Testis (tissue), 3 donors: ENCODE data around the gene CDH1. TPM values are rescaled to one million over a fixed set of nuclear protein-coding genes. Genes with fewer than 3 reads are reported as not detected.

Experiments
- DNase-seq: peaks from one replicate; pipeline ENCODE4 v3.0.0-alpha.2; 2019
- H3K27ac ChIP-seq, 2 donors: fragments of 200-600 bp; sonication (generic); one replicate each; pipeline ENCODE4 v1.5.1; 2019
- H3K27me3 ChIP-seq: fragments of 200-600 bp; sonication (generic); one replicate; pipeline ENCODE4 v1.5.1; 2019
- H3K36me3 ChIP-seq: fragments of 200-600 bp; sonication (generic); one replicate; pipeline ENCODE4 v1.5.1; 2017; ENCODE audit warnings: low read depth; ENCODE audit errors: missing control alignments
- H3K4me1 ChIP-seq: fragments of 200-600 bp; sonication (generic); one replicate; pipeline ENCODE4 v1.5.1; 2019
- H3K4me3 ChIP-seq, 2 donors: fragments of 200-600 bp; sonication (generic); one replicate each; pipeline ENCODE4 v1.5.1; 2017 to 2019
- H3K9me3 ChIP-seq: fragments of 200-600 bp; sonication (generic); one replicate; pipeline ENCODE4 v1.5.1; 2017
- POLR2A ChIP-seq: fragments of 450-650 bp; IDR thresholded peaks from one replicate; pipeline ENCODE4 v1.6.1; 2017; ENCODE audit warnings: antibody characterized with exemption, mild to moderate bottlenecking, moderate library complexity
- WGBS, 2 donors: methylation state at CpG; one replicate each; pipeline ENCODE4 v1.1.5; 2018; 5-methylcytosine and 5-hydroxymethylcytosine counted together
- intact Hi-C: fragments of 100-400 bp; cut with DNase I; formaldehyde crosslinking; loops from one replicate; pipeline ENCODE4 v1.15.1; 2023; ENCODE audit warnings: low total_unique reads
- polyA plus RNA-seq: library from polyadenylated mRNA; stranded (reverse); fragments of 350-450 nt; fragmentation: Illumina TruSeq; extraction: RNeasy Lipid Tissue Mini Kit (QIAGEN cat#74804); gene quantifications from one replicate; pipeline ENCODE4 v1.2.3, GENCODE V29; 2014; ENCODE audit warnings: low read depth, low replicate concordance; ENCODE audit not compliant: insufficient read depth
- total RNA-seq, 2 donors: library from RNA; depleted of rRNA; stranded (reverse); fragments of >200 nt; gene quantifications; one replicate each; pipeline ENCODE4 v1.2.3, GENCODE V29; 2016
- TF ChIP-seq, protein P1 (sequence below), 3 experiments: fragments of 450-650 bp in 2 of 3; fragments of 200-600 bp in 1 of 3; sonication (generic) in 1 of 3; IDR thresholded peaks; one replicate each; pipeline ENCODE4 v1.5.1; 2016 to 2019; ENCODE audit warnings: antibody characterized with exemption in 3 of 3, mild to moderate bottlenecking in 2 of 3, moderate library complexity in 1 of 3

CDH1 gene
- total and polyA plus RNA-seq, 3 donors from 2014 or later = 0.94 to 5.5 (median 2.1) TPM

- intact Hi-C loops = no loop called here
- Histone ChIP-seq H3K36me3 (no peaks in the 10 kb centered on the region), H3K27me3 (no peaks in the 10 kb centered on the region), H3K4me1 (no peaks in the 10 kb centered on the region), H3K9me3 (no peaks in the 10 kb centered on the region), H3K4me3 (no peak overlapping the region), H3K27ac (no peak overlapping the region)
- DNase-seq = no peak
- TF ChIP-seq, protein P1, sequence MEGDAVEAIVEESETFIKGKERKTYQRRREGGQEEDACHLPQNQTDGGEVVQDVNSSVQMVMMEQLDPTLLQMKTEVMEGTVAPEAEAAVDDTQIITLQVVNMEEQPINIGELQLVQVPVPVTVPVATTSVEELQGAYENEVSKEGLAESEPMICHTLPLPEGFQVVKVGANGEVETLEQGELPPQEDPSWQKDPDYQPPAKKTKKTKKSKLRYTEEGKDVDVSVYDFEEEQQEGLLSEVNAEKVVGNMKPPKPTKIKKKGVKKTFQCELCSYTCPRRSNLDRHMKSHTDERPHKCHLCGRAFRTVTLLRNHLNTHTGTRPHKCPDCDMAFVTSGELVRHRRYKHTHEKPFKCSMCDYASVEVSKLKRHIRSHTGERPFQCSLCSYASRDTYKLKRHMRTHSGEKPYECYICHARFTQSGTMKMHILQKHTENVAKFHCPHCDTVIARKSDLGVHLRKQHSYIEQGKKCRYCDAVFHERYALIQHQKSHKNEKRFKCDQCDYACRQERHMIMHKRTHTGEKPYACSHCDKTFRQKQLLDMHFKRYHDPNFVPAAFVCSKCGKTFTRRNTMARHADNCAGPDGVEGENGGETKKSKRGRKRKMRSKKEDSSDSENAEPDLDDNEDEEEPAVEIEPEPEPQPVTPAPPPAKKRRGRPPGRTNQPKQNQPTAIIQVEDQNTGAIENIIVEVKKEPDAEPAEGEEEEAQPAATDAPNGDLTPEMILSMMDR (IDR thresholded peaks at IDR 0.05) = no peak
- TF ChIP-seq POLR2A = no peak
- WGBS, 2 donors = 83 to 85% methylated on average over 4 of the region's 4 CpGs
Measured at GRCh38 chr16:68779891-68780290, 42.8 kb downstream of the CDH1 start.

GRCh38 chr16:68781784-68782183 lies 44.7 kb downstream of the CDH1 start:
- 50 to 62% methylated on average over 1 of the region's 1 CpG for WGBS, 2 donors
- Histone ChIP-seq H3K4me1 (no peaks in the 10 kb centered on the region), H3K27ac (no peak overlapping the region)

DNA sequence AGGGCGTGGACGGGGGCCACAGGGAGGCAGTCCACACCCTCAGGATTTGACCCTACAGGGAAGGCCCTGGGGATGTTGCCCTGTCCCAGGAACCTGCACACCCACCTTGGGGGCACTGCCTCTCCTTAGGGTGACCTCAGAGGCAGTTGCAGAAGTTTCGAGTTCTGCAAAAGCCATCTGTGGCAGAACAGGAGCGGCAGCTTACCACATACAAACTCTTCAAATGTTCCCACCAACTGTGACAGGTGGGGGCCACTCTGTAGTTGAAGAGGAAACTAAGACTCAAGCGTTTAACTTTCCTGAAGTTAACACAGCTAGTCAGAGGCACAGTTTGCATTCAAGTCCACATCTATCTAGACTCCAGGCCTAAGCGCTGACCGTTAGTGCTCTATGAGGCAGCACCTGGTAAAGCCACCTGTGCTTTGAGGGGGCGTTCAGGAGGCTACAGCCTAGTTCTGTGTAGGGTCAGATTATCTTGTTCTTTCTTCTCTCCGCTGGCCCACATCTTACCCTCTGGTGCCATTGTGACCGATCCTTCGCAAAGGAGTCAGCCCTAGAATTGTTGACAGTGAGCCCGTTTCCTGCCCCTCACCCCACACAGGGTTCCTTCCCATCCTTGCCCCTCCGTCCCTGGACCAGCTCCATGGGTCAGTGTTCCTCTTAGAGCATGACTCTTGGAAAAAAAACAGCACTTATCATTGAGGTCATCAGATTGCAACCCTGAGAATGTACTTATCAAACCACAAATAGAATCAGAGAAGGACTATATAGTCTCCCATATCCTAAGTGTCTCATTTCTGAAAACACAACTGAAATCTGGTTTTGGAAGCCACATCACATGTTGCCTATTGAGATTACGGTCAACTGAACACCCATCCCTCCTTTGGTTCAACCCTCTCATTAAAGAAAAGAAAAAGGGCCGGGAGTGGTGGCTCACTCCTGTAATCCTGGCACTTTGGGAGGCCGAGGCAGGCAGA lies 45.4 kb downstream of the CDH1 start:
- DNase-seq = no peak
- H3K27ac ChIP-seq = no peak overlapping the region
- no peaks in the 10 kb centered on the region for H3K36me3 ChIP-seq
- no peak overlapping the region for H3K4me3 ChIP-seq
- no peaks in the 10 kb centered on the region for H3K9me3 ChIP-seq
- no peaks in the 10 kb centered on the region for H3K27me3 ChIP-seq
- no peaks in the 10 kb centered on the region for H3K4me1 ChIP-seq
- intact Hi-C loops = no loop called here
- no peak for TF ChIP-seq POLR2A
- TF ChIP-seq, protein P1 (IDR thresholded peaks at IDR 0.05) = no peak
- 88 to 91% methylated on average over 14 to 16 of the region's 16 CpGs for WGBS, 2 donors

More at GRCh38 chr16:68781784-68782183, 44.7 kb downstream of the CDH1 start:
- intact Hi-C loops = no loop called here
- Histone ChIP-seq H3K9me3 (no peaks in the 10 kb centered on the region), H3K4me3 (no peak overlapping the region), H3K36me3 (no peaks in the 10 kb centered on the region), H3K27me3 (no peaks in the 10 kb centered on the region)
- DNase-seq = no peak
- TF ChIP-seq POLR2A = no peak
- TF ChIP-seq, protein P1 (IDR thresholded peaks at IDR 0.05) = no peak

GRCh38 chr16:68784226-68784625 lies 47.1 kb downstream of the CDH1 start:
- H3K27ac ChIP-seq = no peak overlapping the region
- no peaks in the 10 kb centered on the region for H3K4me1 ChIP-seq
- no peak for DNase-seq
- no peaks in the 10 kb centered on the region for H3K9me3 ChIP-seq
- H3K36me3 ChIP-seq = no peaks in the 10 kb centered on the region
- WGBS, 2 donors = 89 to 94% methylated on average over 5 of the region's 5 CpGs
- TF ChIP-seq POLR2A = no peak
- TF ChIP-seq, protein P1 (IDR thresholded peaks at IDR 0.05) = no peak
- intact Hi-C loops = no loop called here
- no peak overlapping the region for H3K4me3 ChIP-seq
- H3K27me3 ChIP-seq = no peaks in the 10 kb centered on the region
